Gastroesophageal sphincter (tissue), 4 donors: ENCODE results near the gene RNF157. TPM values are rescaled to one million over a fixed set of nuclear protein-coding genes. Genes with fewer than 3 reads are reported as not detected.
"Not testable (repeated sequence)": the region's sequence is repeated elsewhere in the genome, so short reads cannot be mapped to it uniquely, and the experiment has no call there.

ENCODE experiments used
- ATAC-seq: fragments of 150-250 bp; one replicate; pipeline ENCODE4 v1.9.1; 2016; ENCODE audit warnings: mild to moderate bottlenecking, moderate library complexity
- H3K27ac ChIP-seq, 4 donors: fragments of 200-600 bp; sonication (generic) in 3 of 4; 1 replicate in 3 of 4; 2 replicates in 1 of 4; pipeline ENCODE4 v1.5.1; 2016 to 2019
- H3K27me3 ChIP-seq: fragments of 200-600 bp; sonication (generic); one replicate; pipeline ENCODE4 v1.5.1; 2019
- H3K36me3 ChIP-seq, 2 donors: fragments of 200-600 bp; sonication (generic); one replicate each; pipeline ENCODE4 v1.5.1; 2019; ENCODE audit warnings: control low read depth in 1 of 2
- H3K4me1 ChIP-seq, 3 donors: fragments of 200-600 bp; sonication (generic); 1 replicate in 2 of 3; 2 replicates in 1 of 3; pipeline ENCODE4 v1.5.1; 2016 to 2019; ENCODE audit warnings: control low read depth in 2 of 3
- H3K4me3 ChIP-seq, 2 donors: fragments of 200-600 bp; sonication (generic); one replicate each; pipeline ENCODE4 v1.5.1; 2019; ENCODE audit warnings: mild to moderate bottlenecking in 1 of 2, moderate library complexity in 1 of 2
- H3K9me3 ChIP-seq, 3 donors: fragments of 200-600 bp; sonication (generic); one replicate each; pipeline ENCODE4 v1.5.1; 2017 to 2019; ENCODE audit warnings: control low read depth in 2 of 3
- EP300 ChIP-seq: sonication (generic); formaldehyde crosslinking; IDR thresholded peaks from one replicate; pipeline ENCODE4 v1.6.1; 2017; ENCODE audit warnings: antibody characterized with exemption, mild to moderate bottlenecking
- POLR2A ChIP-seq, 2 donors: fragments of 450-650 bp; IDR thresholded peaks; one replicate each; pipeline ENCODE4 v1.6.1; 2017; ENCODE audit warnings: antibody characterized with exemption in 2 of 2, mild to moderate bottlenecking in 2 of 2, moderate library complexity in 1 of 2
- POLR2AphosphoS5 ChIP-seq: sonication (generic); formaldehyde crosslinking; IDR thresholded peaks from one replicate; pipeline ENCODE4 v1.6.1; 2017; ENCODE audit warnings: antibody characterized with exemption
- WGBS, 2 donors: methylation state at CpG; one replicate each; pipeline ENCODE4 v1.1.5; 2018; ENCODE audit warnings: low coverage in 1 of 2; 5-methylcytosine and 5-hydroxymethylcytosine counted together
- total RNA-seq, 4 donors: library from RNA; depleted of rRNA; stranded (reverse); fragments of >200 nt; gene quantifications; one replicate each; pipeline ENCODE4 v1.1.0, GENCODE V29; 2016
- TF ChIP-seq, protein P1 (sequence below), 4 experiments: fragments of 200-600 bp in 2 of 4; fragments of 450-650 bp in 2 of 4; sonication (generic) in 1 of 4; IDR thresholded peaks; one replicate each; pipeline ENCODE4 v1.5.1; 2017 to 2019; ENCODE audit warnings: antibody characterized with exemption in 4 of 4, mild to moderate bottlenecking in 2 of 4, moderate library complexity in 2 of 4

Gene RNF157
- total RNA-seq, 4 donors from 2014 or later = 2.5 to 8.1 (median 3.3) TPM

DNA sequence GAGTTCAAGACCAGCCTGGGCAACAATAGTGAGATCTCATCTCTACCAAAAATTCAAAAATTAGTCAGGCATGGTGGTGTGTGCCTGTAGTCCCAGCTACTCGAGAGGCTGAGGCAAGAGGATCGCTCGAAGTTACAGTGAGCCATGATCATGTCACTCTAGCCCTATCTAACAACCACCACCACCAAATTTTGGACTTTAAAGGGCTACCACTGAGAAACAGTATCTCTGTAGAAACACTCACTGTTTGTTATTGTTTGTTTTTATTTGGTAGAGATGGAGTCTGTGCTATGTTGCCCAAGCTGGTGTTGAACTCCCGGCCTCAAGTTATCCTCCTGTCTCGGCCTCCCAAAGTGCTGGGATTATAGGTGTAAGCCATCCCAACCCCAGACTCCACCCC, 23.6 kb upstream of the RNF157 start:
- no peaks in the 10 kb centered on the region for H3K9me3 ChIP-seq
- 92 to 93% methylated on average over 3 to 4 of the region's 5 CpGs for WGBS, 2 donors
- H3K4me3 ChIP-seq = no peak overlapping the region
- H3K36me3 ChIP-seq = peaks cover 0 to under 1% of the 10 kb centered on the region in 2 donors
- H3K4me1 ChIP-seq = peaks cover 0 to 55% (median 28%) of the 10 kb centered on the region in 3 donors
- no peaks in the 10 kb centered on the region for H3K27me3 ChIP-seq
- TF ChIP-seq POLR2A (IDR thresholded peaks at IDR 0.05) (no peak), EP300 (no peak), POLR2AphosphoS5 (no peak)
- TF ChIP-seq, protein P1, sequence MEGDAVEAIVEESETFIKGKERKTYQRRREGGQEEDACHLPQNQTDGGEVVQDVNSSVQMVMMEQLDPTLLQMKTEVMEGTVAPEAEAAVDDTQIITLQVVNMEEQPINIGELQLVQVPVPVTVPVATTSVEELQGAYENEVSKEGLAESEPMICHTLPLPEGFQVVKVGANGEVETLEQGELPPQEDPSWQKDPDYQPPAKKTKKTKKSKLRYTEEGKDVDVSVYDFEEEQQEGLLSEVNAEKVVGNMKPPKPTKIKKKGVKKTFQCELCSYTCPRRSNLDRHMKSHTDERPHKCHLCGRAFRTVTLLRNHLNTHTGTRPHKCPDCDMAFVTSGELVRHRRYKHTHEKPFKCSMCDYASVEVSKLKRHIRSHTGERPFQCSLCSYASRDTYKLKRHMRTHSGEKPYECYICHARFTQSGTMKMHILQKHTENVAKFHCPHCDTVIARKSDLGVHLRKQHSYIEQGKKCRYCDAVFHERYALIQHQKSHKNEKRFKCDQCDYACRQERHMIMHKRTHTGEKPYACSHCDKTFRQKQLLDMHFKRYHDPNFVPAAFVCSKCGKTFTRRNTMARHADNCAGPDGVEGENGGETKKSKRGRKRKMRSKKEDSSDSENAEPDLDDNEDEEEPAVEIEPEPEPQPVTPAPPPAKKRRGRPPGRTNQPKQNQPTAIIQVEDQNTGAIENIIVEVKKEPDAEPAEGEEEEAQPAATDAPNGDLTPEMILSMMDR (IDR thresholded peaks at IDR 0.05) = no peak
- peak overlapping the region in 3 of 4 donors; percentile 37 to 79 (median 78) for H3K27ac ChIP-seq
- no peak for ATAC-seq

DNA sequence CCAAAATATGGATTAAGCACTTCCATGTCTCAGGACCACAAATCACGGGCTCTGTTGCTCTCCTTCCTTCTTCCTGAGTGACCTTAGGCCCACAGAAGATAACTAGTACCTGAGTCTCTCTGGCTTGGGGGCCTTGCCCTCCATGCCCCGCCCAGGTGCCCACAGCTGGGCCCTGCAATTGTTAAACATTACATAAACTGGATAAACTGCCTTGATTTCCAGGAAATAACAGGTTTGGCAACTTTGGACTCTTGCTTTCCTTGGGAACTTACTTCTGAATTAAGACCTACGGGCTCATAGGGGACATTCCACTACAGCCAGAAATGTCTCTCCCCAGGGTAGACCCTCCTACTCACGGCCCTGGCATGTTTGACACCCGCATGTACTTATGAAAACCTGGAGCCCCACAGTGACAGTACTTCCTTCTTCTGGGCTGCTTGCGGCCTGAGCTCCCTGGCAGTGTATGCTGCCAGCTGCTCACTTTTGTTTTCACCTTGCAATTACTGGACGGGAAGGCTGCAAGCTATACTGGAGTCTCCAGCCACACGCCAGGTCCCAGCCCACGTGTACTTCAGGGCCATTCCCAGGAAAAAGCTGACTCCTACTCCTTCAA, 22.5 kb upstream of the RNF157 start:
- H3K27me3 ChIP-seq = no peaks in the 10 kb centered on the region
- H3K27ac ChIP-seq = peak overlapping the region in 3 of 4 donors; percentile 19 to 69 (median 59)
- 46 to 57% methylated on average over 5 to 6 of the region's 9 CpGs for WGBS, 2 donors
- H3K9me3 ChIP-seq = no peaks in the 10 kb centered on the region
- no peak for ATAC-seq
- no peaks in the 10 kb centered on the region for H3K36me3 ChIP-seq
- no peak overlapping the region for H3K4me3 ChIP-seq
- TF ChIP-seq, protein P1 (IDR thresholded peaks at IDR 0.05) = no peak
- H3K4me1 ChIP-seq = peaks cover 0 to 44% (median 19%) of the 10 kb centered on the region in 3 donors

DNA sequence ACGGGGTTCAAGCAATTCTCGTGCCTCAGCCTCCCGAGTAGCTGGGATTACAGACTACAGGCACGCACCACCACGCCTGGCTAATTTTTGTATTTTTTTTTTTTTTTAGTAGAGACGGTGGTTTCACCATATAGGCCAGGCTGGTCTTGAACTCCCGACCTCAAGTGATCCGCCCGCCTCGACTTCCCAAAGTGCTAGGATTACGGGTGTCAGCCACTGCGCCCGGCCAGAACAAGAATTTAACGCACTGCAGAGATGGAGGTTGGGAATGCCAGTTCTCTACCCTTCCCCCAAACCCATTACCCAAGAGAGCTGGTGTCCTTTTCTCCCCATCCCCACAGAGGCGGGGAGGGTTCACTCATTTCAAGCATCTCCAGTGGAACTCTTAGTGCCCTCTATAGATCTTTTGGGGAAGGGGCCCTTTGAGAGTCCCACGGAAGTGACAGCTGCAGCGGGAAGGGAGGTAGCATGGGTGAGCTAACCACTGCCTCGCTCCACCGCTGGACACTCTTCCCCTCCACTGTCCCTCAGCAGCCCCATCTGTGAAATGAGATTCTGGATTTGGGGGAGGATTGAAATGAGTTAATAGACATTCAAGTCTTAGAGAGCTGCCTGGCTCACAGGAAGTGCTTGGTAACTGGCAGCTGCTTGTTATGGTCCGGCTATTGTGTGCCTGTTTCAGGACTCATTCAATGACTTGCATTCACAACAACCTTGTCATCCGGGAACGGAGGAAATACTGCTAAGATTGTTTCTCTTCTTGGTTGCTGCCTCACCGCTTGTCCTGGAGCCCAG, 21.3 kb upstream of the RNF157 start:
- H3K4me1 ChIP-seq = peaks cover 0 to 32% (median 6%) of the 10 kb centered on the region in 3 donors
- peak overlapping the region in 3 of 4 donors; percentile 19 to 59 (median 37) for H3K27ac ChIP-seq
- H3K4me3 ChIP-seq = no peak overlapping the region
- H3K27me3 ChIP-seq = no peaks in the 10 kb centered on the region
- H3K9me3 ChIP-seq = no peaks in the 10 kb centered on the region
- H3K36me3 ChIP-seq = no peaks in the 10 kb centered on the region
- TF ChIP-seq POLR2A (IDR thresholded peaks at IDR 0.05) (no peak), POLR2AphosphoS5 (no peak), EP300 (no peak)
- TF ChIP-seq, protein P1 (IDR thresholded peaks at IDR 0.05) = no peak
- no peak for ATAC-seq
- WGBS, 2 donors = 83 to 87% methylated on average over 20 to 22 of the region's 23 CpGs

DNA sequence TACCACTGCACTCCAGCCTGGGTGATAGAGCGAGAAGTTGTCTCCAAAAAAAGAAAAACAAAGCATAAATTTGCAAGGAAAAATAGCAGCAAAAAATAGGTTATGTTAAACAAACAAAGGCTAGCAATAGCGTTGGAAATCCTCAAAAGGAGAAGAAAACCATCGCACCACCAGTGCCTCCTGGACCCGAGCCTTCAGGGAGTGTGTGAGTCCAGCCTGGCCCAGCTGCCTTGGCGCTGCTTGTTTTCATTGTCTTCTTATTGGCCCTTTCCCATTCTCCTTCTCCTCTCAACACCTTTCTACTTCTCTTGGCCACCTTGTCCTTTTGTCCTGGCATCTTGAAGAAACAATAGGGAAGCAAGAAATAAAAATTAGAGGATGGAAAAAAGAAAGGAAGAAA, 20.4 kb upstream of the RNF157 start:
- Histone ChIP-seq H3K27ac (no peak overlapping the region), H3K36me3 (no peaks in the 10 kb centered on the region), H3K4me3 (no peak overlapping the region), H3K27me3 (peaks cover 4% of the 10 kb centered on the region), H3K9me3 (no peaks in the 10 kb centered on the region), H3K4me1 (peaks cover 0 to 25% (median 3%) of the 10 kb centered on the region in 3 donors)
- TF ChIP-seq POLR2A (IDR thresholded peaks at IDR 0.05) = no peak
- no peak for TF ChIP-seq EP300
- TF ChIP-seq, protein P1 (IDR thresholded peaks at IDR 0.05) = no peak
- TF ChIP-seq POLR2AphosphoS5 = no peak
- ATAC-seq = no peak
- 73 to 84% methylated on average over 4 to 5 of the region's 5 CpGs for WGBS, 2 donors

DNA sequence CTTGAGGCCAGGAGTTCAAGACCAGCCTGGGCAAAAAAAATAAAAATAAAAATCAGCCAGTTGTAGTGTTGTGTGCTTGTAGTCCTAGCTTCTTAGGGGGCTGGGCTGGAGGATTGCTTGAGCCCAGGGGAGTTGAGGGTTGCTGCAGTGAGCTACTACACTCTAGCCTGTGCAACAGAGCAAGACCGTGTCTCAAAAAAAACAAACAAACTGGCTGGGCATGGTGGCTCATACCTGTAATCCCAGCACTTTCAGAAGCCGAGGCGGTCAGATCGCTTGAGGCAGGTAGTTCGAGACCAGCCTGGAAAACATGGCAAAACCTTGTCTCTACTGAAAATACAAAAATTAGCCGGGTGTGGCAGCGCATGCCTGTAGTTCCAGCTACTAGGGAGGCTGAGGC, 19.9 kb upstream of the RNF157 start:
- Histone ChIP-seq H3K36me3 (no peaks in the 10 kb centered on the region), H3K4me3 (no peak overlapping the region), H3K4me1 (peaks cover 0 to 25% (median 3%) of the 10 kb centered on the region in 3 donors), H3K27ac (peak overlapping the region in 1 of 4 donors; percentile 45), H3K9me3 (no peaks in the 10 kb centered on the region), H3K27me3 (peaks cover 7% of the 10 kb centered on the region)
- TF ChIP-seq EP300 = no peak
- ATAC-seq = no peak
- 87 to 93% methylated on average over 7 of the region's 7 CpGs for WGBS, 2 donors

DNA sequence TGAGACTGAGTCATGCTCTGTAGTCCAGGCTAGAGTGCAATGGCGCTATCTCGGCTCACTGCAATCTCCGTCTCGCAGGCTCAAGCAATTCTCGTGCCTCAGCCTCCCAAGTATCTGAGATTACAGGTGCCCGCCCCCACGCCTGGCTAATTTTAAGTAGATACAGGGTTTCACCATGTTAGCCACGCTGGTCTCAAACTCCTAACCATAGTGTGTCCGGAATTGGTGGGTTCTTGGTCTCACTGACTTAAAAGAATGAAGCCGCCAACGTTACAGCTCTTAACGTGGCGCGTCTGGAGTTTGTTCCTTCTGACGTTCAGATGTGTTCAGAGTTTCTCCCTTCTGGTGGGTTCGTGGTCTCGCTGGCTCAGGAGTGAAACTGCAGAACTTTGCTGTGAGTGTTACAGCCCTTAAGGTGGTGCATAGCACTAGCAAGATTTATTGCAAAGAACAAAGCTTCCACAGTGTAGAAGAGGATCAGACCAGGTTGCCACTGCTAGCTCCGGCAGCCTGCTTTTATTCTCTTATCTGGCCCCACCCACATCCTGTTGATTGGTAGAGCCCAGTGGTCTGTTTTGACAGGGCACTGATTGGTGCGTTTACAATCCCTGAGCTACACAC, 16.2 kb upstream of the RNF157 start:
- ATAC-seq, H3K9me3 ChIP-seq, H3K36me3 ChIP-seq, H3K27ac ChIP-seq, H3K4me3 ChIP-seq: not testable (repeated sequence)
- Histone ChIP-seq H3K4me1 (peaks cover 0 to 19% (median 5%) of the 10 kb centered on the region in 3 donors), H3K27me3 (peaks cover 42% of the 10 kb centered on the region)
- WGBS, 2 donors = 76 to 86% methylated on average over 9 to 12 of the region's 19 CpGs
